GM21786 (cell line): ENCODE measurements around the gene GABBR2.
"Not testable (repeated sequence)": the region's sequence is repeated elsewhere in the genome, so short reads cannot be mapped to it uniquely, and the experiment has no call there.

Experiments used
- ATAC-seq: cut with Tn5 transposase; IDR thresholded peaks from one replicate; pipeline ENCODE4 v1.9.1; 2021; ENCODE audit not compliant: unreplicated experiment

The GABBR2 gene

DNA sequence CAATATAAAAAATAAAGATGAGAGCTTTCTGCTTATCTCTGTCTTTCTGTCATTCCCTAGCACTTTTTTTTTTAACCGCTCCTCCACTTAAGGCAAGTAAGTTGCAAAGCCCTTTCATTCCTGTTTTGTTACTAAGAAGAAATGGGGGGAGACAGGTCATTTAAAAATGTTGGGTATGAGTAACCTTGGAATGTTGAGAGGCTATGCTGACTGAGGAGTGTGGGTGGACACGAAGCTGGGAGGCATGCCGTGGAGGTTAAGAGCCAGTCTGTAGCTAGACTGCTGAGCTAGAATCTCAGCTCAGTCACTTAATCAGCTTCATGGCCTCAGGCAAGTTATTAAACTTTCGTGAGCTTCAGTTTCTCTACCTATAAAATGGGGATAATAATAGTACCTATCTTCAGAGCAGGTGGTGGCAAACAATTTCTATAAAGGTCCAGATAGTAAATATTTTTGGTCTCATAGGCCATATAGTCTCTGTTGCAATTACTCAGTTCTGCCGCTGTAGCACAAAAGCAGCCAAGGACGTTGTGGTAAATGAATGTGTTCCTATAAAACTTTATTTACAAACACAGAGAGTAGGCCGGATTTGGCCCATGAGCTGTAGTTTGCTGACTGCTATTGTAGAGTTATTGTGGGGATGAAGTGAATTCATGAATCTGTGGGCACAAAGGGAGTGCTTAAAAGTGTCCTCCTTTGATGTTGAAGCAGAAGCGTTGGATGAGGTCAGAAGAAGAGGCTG, 220.0 kb downstream of the GABBR2 start:
- no peak for ATAC-seq

DNA sequence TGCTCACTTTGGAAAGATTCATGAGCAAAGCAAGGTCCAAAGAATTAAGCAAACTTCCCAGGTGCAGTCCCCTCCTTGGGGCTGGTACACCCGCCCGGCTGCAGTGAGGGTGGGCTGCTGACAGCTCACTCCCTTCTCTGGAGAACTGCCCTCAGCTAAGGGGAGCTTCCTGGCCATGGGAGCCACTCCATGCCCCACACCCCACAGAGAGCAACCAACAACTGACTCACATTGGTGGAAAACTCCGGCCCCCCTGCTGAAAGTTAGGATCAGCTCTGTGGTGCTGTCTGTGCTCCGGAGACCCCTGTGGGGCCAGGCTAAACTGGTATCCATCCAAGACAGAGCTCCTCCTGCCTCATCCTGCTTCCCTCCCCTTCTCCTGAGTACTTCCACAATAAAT, 223.0 kb downstream of the GABBR2 start:
- ATAC-seq = no peak

GRCh38 chr9:98484162-98484561, 224.6 kb downstream of the GABBR2 start:
- ATAC-seq = no peak

DNA sequence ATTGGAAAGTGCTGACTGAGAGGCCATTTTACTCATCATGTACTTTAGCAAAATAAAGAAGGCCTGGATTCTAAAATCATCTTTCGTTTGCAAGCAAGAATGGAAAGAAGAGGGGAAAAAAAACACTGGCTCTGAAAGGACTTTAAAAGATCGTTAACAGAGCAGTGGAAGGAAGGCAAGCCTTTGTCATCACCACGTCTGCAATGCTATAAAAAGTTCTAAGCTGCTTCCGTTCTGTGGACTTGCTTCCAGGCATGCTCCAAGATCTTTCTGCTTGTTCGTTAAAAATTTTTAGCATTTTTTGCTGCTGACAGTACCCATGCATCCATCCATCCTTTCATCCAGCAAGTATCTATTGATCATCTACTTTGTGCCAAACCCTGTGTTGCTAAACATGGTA, 226.5 kb downstream of the GABBR2 start:
- no peak for ATAC-seq

DNA sequence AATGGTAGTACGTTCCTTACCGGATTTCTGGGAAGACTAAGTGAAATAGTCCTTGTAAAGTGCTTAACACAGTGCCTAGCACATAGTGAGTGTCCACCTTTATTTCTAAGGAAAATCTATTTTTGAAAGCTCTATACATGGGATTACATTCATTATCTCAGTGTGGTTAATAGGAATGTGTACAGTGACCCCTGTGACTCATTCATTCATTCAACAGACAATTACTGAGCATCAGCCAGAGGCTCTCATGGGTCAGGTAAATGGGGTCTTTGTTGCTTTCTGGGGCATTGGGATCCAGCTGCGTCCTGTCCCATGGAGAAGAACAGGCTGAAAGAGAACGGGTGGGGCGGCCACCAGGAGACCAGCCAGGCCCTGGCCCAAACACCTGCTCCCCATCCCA, 227.1 kb downstream of the GABBR2 start:
- ATAC-seq = no peak

- no peak for ATAC-seq
Observed at GRCh38 chr9:98479967-98480847, 228.5 kb downstream of the GABBR2 start.

- no peak for ATAC-seq
Observed at GRCh38 chr9:98479449-98479848, 229.3 kb downstream of the GABBR2 start.

GRCh38 chr9:98477884-98478283, 230.9 kb downstream of the GABBR2 start:
- no peak for ATAC-seq

- ATAC-seq = no peak
Observed at GRCh38 chr9:98472216-98472615, 236.5 kb downstream of the GABBR2 start.

DNA sequence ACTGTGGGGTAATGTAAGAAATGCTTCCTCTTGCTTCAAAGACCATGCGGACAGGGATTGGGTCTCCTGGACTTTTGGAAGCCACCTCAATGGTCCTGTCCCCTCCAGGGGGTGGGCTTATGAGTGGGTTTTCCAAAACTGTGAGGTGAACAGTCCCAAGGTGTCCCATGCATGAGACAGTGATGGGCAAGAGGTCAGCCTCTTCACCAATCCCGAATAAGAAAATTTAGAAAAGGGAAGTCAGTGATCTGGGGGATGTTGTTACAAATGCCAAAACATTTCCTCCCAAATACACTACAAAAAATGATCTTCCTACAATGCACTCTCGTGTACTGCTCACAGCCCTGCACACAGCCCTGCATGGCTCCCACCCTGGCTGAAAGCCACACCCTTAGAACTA, 237.6 kb downstream of the GABBR2 start:
- no peak for ATAC-seq

DNA sequence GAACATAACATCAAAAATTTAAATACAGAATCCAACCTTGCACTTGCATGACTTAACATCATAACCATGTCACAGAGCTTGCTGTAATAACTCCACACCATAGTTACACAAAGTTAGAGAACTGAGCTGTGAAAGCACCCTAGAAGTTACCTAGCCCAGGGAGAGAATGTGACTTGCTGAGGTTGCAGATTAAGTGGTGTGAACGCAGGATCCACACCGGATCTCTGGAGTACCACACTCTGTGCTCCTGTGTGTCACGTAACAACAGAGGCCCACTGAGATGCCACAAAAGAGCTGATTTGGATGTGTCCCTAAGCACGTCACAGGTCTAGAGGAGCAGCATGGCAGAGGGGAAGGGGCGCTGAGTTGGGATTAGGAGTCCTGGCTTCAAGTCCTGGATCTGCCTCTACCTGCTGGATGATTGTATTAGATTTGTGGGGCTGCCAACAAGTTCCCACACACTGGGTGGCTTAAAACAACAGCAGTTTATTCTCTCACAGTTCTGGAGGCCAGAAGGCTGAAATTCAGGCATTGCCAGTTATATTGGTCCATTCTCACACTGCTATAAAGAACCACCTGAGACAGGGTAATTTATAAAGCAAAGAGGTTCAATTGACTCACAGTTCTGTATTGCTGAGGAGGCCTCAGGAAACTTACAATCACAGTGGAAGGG, 240.0 kb downstream of the GABBR2 start:
- ATAC-seq = no peak

DNA sequence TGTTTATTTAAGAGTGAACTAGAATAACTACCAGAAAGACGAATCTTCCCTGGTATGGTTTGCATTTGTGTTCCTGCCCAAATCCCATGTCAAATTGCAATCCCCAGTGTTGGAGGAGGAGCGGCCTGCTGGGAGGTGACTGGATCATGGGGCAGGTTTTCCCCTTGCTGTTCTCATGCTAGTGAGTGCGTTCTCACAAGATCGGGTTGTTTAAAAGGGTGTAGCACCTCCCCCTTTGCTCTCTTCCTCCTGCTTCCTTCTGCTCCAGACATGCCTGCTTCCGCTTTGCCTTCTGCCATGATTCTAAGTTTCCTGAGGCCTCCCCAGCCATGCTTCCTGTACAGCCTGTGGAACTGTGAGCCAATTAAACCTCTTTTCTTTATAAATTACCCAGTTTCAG, 242.9 kb downstream of the GABBR2 start:
- ATAC-seq = no peak

- ATAC-seq = not testable (repeated sequence)
Observed at GRCh38 chr9:98464156-98464690, 244.5 kb downstream of the GABBR2 start.

DNA sequence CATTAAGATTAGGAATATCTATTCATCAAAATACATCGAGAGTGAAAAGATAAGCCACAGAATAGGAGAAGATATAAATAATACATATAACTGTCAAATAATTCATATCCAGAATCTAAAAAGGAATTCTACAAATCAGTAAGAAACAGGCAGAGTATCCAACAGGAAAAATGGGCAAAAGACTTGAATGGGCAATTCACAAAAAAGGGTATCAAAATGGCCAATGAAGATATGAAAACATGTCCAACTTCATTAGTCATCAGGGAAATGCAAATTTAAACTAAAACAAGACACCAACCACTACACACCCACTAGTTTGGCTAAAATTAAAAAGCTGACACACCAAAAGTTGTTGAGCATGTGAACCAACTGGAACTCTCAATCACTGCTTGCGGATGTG, 246.4 kb downstream of the GABBR2 start:
- no peak for ATAC-seq

- no peak for ATAC-seq
Observed at GRCh38 chr9:98460704-98461103, 248.0 kb downstream of the GABBR2 start.

GRCh38 chr9:98457726-98458370, 250.9 kb downstream of the GABBR2 start:
- ATAC-seq = no peak

GRCh38 chr9:98456156-98456613, 252.6 kb downstream of the GABBR2 start:
- ATAC-seq = no peak

GRCh38 chr9:98455256-98456155, 253.2 kb downstream of the GABBR2 start:
- no peak for ATAC-seq

DNA sequence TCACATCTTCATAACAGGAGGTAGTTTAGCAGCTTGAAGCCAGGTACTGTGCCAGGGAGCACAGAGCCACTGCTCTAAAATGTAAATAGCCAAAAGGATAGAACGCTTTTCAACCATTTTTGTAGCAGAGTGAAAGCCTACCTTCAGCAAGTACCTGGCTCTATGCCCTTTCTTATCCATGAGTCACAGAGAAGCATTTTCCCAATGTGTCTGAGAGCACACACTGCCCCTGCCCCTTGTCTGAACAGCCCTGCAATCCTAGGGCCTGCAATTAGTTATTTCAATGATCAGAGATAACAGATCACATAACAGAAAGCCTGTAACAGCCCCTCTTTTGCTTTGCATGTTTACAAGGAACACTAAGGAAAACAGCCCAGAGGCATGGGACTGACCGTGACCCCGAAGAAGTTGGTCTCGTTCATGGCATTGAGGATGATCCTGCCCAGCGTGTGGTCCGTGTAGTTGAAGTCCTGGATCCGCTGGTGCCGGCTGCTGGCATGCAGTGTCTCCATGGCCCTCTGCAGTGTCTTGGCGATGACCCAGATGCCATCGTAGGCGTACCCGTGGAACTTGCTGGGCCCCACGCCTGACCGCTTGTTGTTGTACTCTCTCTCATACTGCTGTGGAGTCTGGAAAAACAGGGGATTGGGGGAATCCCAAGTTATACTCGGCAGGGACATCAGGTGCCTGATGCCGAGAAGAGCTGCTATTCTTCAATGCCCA, 255.0 kb downstream of the GABBR2 start:
- no peak for ATAC-seq
